ENCODE measurements around the gene ADPRHL1.

Gene ADPRHL1

GRCh38 chr13:113452942-113453901 is at the start of gene ADPRHL1:
ADPRHL1 (minus strand) TSS chr13:113453488; CDS start chr13:113453437, 51 bp downstream.
- no peak for DNase-seq (ENCODE audit: low read depth in 2 of 2)

- DNase-seq (ENCODE audit: low read depth in 2 of 2) = no peak
These were observed 49.4 kb upstream of the ADPRHL1 start for GRCh38 chr13:113502686-113503085.

GRCh38 chr13:113500530-113501265 is 47.4 kb upstream of the ADPRHL1 start:
- no peak for DNase-seq (ENCODE audit: low read depth in 2 of 2)

- no peak for DNase-seq (ENCODE audit: low read depth in 2 of 2)
These were observed 46.6 kb upstream of the ADPRHL1 start for GRCh38 chr13:113499936-113500335.

GRCh38 chr13:113498905-113499304 is 45.6 kb upstream of the ADPRHL1 start:
- DNase-seq (ENCODE audit: low read depth in 2 of 2) = no peak

- no peak for DNase-seq (ENCODE audit: low read depth in 2 of 2)
These were observed 43.9 kb upstream of the ADPRHL1 start for GRCh38 chr13:113497217-113497616.

GRCh38 chr13:113495494-113496210 is 42.4 kb upstream of the ADPRHL1 start:
- no peak for DNase-seq (ENCODE audit: low read depth in 2 of 2)

- DNase-seq (ENCODE audit: low read depth in 2 of 2) = no peak
These were observed 40.1 kb upstream of the ADPRHL1 start for GRCh38 chr13:113493315-113493951.

- DNase-seq (ENCODE audit: low read depth in 2 of 2) = no peak
These were observed 38.7 kb upstream of the ADPRHL1 start for GRCh38 chr13:113491982-113492381.

- DNase-seq (ENCODE audit: low read depth in 2 of 2) = no peak
These were observed 38.2 kb upstream of the ADPRHL1 start for GRCh38 chr13:113491418-113491883.

GRCh38 chr13:113490496-113491417 is 37.5 kb upstream of the ADPRHL1 start, which contains the start of gene DCUN1D2:
DCUN1D2 (minus strand) TSS chr13:113490711; CDS start chr13:113490669, 42 bp downstream.
- DNase-seq (ENCODE audit: low read depth in 2 of 2) = peak; percentile 49 to 53

- no peak for DNase-seq (ENCODE audit: low read depth in 2 of 2)
These were observed 36.5 kb upstream of the ADPRHL1 start for GRCh38 chr13:113489549-113490495.

- no peak for DNase-seq (ENCODE audit: low read depth in 2 of 2)
These were observed 35.9 kb upstream of the ADPRHL1 start for GRCh38 chr13:113489171-113489548.

- no peak for DNase-seq (ENCODE audit: low read depth in 2 of 2)
These were observed 35.0 kb upstream of the ADPRHL1 start for GRCh38 chr13:113488283-113488682.

- DNase-seq (ENCODE audit: low read depth in 2 of 2) = no peak
These were observed 33.4 kb upstream of the ADPRHL1 start for GRCh38 chr13:113486698-113487097.

- DNase-seq (ENCODE audit: low read depth in 2 of 2) = no peak
These were observed 32.3 kb upstream of the ADPRHL1 start for GRCh38 chr13:113485545-113485944.

GRCh38 chr13:113483504-113484293 is 30.4 kb upstream of the ADPRHL1 start:
- no peak for DNase-seq (ENCODE audit: low read depth in 2 of 2)

- no peak for DNase-seq (ENCODE audit: low read depth in 2 of 2)
These were observed 29.8 kb upstream of the ADPRHL1 start for GRCh38 chr13:113483081-113483480.
